ENCODE results near the gene STK16.

The STK16 gene

GRCh38 chr2:219210886-219211362 lies 34.4 kb upstream of the STK16 start:
- no peak for DNase-seq (ENCODE audit: low read depth)
- H3K4me3 ChIP-seq (ENCODE audit: low read depth, low read length) = no peak overlapping the region

GRCh38 chr2:219213026-219213415 lies 32.3 kb upstream of the STK16 start:
- no peak for DNase-seq (ENCODE audit: low read depth)
- H3K4me3 ChIP-seq (ENCODE audit: low read depth, low read length) = no peak overlapping the region

GRCh38 chr2:219213486-219214071 lies 31.7 kb upstream of the STK16 start:
- no peak overlapping the region for H3K4me3 ChIP-seq (ENCODE audit: low read depth, low read length)
- DNase-seq (ENCODE audit: low read depth) = no peak

- H3K4me3 ChIP-seq (ENCODE audit: low read depth, low read length) = no peak overlapping the region
- DNase-seq (ENCODE audit: low read depth) = no peak
Observed at GRCh38 chr2:219214141-219214540, 31.1 kb upstream of the STK16 start.

GRCh38 chr2:219214786-219215185 lies 30.5 kb upstream of the STK16 start:
- DNase-seq (ENCODE audit: low read depth) = no peak

GRCh38 chr2:219215871-219216534 lies 29.3 kb upstream of the STK16 start:
- H3K4me3 ChIP-seq (ENCODE audit: low read depth, low read length) = no peak overlapping the region
- no peak for DNase-seq (ENCODE audit: low read depth)

More at GRCh38 chr2:219214786-219215185, 30.5 kb upstream of the STK16 start:
- H3K4me3 ChIP-seq (ENCODE audit: low read depth, low read length) = no peak overlapping the region

- no peak for DNase-seq (ENCODE audit: low read depth)
- no peak overlapping the region for H3K4me3 ChIP-seq (ENCODE audit: low read depth, low read length)
Observed at GRCh38 chr2:219216535-219216915, 28.8 kb upstream of the STK16 start.

DNA sequence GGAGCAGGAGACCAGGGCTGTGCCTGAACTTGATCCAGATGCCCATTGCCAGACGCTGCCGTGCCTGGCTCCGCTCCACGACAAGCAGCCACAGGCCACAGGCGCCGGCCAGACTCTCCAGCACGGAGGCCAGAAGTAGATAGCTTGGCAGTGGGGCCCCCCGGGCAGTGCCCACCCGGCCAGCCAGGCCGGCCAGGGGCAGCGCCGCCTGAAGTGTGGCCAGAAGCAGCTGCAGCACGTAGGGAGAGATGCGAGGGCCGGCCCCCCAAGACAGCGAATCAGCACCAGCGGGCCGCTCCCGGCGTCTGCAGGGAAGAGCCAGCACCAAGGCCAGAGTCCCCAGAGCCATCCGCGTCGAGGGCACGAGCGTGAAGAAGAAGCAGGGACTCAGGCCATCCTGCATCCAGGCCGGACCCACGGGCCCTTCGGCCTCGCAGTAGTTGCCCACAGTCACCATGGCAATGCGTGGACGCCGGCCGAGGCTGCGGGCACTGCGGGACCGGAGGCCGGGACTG lies 27.0 kb upstream of the STK16 start:
- DNase-seq (ENCODE audit: low read depth) = peak; percentile 45
- H3K4me3 ChIP-seq (ENCODE audit: low read depth, low read length) = peak overlapping the region; percentile 61

GRCh38 chr2:219218732-219219701 lies 26.3 kb upstream of the STK16 start, which contains the start of gene ABCB6:
ABCB6 (minus strand) TSS chr2:219218958; CDS start chr2:219218673, 285 bp downstream.
- peak; percentile 84 for DNase-seq (ENCODE audit: low read depth)
- peak within 1 kb of the TSS; percentile 61 for H3K4me3 ChIP-seq (ENCODE audit: low read depth, low read length)

DNA sequence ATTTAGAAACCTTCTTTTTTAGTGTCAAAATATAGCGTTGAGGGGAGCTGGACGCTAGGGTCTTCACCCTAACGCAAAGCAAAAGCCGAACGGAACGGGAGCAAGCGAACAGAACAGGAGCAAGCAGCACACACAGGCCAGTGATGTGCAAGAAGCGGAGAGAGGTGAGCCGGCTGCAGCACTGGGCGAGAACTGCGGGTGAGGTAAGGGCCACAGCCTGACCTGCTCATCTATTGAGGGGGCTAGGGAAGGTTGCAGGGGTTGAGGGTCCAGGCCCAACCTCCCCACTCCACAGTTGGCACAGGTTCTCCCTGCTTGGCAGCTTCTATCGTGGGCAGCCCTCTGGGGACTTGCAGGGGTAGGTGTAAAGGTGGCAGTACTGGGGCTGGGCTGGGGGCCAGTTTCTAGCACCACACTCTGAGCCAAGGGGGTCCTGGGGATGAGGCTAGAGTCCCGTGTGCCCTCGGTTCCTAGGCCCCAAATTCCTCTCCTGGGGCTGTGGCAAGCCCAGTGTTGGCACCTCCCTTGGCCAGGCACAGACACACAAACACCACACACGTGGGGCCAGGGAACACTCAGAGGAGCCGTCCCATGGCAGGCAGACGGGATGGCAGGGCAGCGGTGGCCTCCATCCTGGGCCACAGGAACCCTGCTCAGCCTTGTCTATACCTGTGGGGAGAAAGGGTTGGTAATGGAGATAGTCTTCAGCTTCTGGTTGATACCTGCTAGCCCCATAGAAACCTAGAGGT lies 25.3 kb upstream of the STK16 start:
- no peak for DNase-seq (ENCODE audit: low read depth)
- no peak overlapping the region for H3K4me3 ChIP-seq (ENCODE audit: low read depth, low read length)

DNA sequence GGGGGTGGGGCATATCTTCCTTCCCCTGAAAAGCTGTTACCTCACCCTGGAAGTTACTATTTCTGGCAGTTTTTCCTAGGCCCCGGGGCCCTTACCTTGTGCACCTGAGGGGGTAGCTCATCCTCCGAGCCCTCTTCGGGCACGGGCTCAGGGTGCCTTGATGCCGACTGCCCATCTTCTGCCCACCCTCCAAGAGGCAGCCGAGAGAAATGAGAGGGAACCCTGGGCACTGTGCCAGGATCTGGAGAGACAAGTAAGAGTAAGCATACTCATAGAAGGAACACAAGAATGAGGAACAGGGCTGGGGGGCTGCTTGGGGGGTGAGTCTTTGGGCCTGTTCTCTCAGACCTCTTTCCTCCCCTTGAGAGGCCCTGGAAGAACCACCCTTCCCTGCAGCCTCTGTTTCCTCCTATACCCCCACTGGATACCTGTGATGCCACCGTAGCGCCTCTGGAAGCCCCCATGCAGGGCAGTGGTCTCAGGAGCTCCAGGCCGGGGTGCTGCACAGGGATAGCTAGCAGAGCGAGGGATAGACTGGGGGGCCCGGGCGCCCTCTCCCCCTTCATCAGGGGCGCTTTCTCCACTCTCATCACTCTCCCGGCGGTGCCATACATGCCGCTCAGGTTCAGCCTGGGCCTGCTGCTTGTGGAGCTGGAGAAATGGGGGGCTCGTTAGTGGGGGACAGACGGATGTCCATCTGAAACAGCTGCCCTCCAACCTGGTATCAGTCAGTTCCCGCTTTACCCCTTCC lies 24.5 kb upstream of the STK16 start:
- no peak for DNase-seq (ENCODE audit: low read depth)
- no peak overlapping the region for H3K4me3 ChIP-seq (ENCODE audit: low read depth, low read length)

DNA sequence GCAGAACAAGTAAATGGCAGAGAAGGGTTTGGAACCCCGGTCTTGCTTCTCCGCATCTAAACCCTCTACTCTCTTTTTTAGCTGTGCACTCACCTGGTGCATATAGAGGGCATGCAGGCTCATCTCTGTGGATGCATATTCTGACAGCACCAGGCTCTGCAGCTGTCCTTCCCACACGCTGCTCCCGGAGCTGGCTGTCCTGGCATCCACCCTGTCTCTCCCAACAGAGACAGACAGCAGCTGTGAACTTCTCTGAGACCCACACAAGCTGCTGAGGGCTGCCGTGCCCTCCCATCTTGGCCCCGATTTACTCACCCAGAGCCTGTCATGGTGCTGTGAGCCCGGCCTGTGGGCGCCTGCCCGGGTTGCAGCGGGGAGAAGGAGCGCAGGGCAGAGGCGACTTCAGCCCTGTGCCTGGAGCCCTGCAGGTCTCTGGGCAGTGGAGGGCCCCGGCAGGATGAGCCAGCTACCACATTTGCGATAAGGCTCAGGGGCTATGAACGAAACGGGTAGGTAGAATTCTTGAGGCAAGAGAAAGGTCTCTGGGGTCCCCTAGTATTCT lies 23.2 kb upstream of the STK16 start:
- H3K4me3 ChIP-seq (ENCODE audit: low read depth, low read length) = no peak overlapping the region
- DNase-seq (ENCODE audit: low read depth) = no peak

GRCh38 chr2:219223831-219224610 lies 21.3 kb upstream of the STK16 start:
- H3K4me3 ChIP-seq (ENCODE audit: low read depth, low read length) = no peak overlapping the region
- DNase-seq (ENCODE audit: low read depth) = no peak

GRCh38 chr2:219225350-219225749 lies 19.9 kb upstream of the STK16 start:
- DNase-seq (ENCODE audit: low read depth) = no peak
- H3K4me3 ChIP-seq (ENCODE audit: low read depth, low read length) = no peak overlapping the region

DNA sequence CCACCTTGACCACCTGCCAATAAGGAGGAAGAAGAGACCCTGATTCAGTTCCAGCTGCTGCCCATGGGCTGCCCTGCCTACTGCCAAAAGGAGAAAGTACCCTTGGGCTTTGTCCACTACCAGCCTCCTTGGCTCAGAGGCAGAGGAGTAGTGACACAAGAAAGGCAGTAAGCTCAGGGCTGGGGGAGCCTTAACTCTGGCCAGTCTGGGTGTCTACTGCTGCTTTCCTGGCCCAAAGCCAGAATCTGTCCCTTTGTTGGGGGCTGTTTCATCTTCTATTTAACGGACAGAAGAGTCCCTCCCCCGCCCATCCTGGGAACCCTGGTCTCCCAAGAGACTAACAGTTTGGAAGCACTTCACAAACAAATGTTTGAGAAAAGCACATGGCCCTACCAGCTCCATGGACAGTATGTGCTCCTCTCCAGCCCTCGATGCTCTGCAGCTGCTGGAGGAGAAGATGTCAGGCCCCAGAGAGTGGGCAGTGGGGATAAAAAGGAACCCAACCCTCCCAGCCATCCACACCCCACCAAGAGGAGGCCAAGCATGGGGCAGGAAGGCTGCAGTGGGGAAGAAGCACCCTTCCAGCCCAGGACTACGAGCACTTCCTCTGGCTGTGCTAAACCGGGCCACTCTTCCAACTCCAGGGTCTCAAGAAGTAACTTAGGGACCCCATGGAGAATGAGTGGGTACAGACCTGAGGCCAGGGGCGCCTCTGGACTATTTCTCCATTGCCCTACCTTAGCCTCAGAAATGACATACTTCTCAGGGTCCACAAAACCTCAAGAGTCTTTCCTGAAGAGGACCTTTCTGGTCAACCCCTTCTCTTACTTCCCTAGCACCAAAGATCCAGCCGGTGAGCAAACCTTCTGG lies 17.0 kb upstream of the STK16 start:
- peak overlapping the region; percentile 77 for H3K4me3 ChIP-seq (ENCODE audit: low read depth, low read length)
- DNase-seq (ENCODE audit: low read depth) = no peak

DNA sequence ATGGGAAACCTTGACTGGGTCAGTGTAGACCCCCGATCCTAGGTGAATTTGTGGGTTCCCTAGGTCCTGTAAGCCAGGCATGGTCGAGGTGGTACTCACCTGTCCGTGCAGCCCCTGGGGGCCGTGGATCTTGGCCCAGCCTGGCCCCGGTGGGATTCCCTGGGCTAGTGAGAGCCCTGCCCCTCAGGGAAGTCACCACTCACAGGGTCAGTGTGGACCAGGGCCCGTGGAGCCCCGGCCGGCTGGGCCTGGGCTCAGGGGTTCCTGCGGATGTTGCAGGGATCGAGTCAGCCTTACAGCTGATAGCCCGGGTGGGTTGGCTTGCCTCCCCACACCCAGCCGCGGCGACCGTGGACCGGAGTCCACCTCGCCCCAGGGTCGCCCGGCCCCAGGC lies 16.4 kb upstream of the STK16 start:
- DNase-seq (ENCODE audit: low read depth) = no peak
- peak overlapping the region; percentile 77 for H3K4me3 ChIP-seq (ENCODE audit: low read depth, low read length)
